ENCODE data around the gene GIT2. TPM values are rescaled to one million over a fixed set of nuclear protein-coding genes. Genes with fewer than 3 reads are reported as not detected.

GIT2 gene
- total and polyA plus RNA-seq, 2 of the 13 experiments (the other 11 are each of a cell fraction or from before 2014, with no cell fraction given): 18.4 to 19.8 TPM

DNA sequence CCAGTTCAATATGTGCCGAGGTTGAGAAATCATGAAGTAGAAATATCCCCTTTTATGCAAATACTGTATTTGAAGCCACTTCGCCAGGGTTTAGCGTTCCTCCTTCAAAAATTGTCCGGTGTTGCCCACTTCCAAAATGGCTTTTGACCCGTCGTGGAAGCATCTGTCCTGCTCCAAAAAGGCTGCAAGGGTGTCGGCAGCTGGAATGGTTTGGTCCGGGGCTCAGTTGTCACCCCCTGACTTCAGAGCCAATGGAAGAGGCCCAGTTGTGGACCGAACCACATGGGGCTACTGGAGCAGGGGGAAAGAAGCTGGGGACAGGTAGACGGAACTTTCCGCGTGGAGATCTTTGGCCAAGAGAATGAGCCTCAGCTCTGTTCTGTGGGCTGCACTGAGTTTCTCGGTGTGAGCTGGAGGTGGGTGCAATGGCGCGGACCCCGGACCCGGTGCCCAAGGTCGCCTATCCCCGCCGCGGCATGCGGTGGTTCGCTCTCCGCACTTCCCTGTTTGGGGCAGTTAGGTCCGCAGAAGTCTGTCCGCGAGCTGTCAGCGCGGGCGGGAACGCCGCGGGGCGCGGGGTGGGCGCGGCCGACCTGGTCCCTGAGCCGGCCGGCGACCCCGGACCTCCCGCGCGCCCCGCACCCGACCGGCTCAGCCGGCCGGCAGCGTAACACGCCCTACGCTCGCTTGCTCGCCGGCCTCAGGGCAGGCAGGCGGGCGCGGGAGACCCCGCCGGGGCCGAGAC lies 2.9 kb upstream of the GIT2 start, which contains the start of gene ANKRD13A (continued):
- TF ChIP-seq, protein P1, sequence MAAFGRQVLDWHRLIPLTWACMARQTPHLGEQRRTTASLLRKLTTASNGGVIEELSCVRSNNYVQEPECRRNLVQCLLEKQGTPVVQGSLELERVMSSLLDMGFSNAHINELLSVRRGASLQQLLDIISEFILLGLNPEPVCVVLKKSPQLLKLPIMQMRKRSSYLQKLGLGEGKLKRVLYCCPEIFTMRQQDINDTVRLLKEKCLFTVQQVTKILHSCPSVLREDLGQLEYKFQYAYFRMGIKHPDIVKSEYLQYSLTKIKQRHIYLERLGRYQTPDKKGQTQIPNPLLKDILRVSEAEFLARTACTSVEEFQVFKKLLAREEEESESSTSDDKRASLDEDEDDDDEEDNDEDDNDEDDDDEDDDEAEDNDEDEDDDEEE (CRISPR knock-in tag; IDR thresholded peaks at IDR 0.05): peak; percentile 68; the same call in 1 of the 2 replicates
- TF ChIP-seq ZNF101 (CRISPR knock-in tag; IDR thresholded peaks at IDR 0.05; ENCODE audit: borderline replicate concordance, low read depth): no peak
- no peak for TF ChIP-seq EED (CRISPR knock-in tag; IDR thresholded peaks at IDR 0.05)
- TF ChIP-seq, protein P2, sequence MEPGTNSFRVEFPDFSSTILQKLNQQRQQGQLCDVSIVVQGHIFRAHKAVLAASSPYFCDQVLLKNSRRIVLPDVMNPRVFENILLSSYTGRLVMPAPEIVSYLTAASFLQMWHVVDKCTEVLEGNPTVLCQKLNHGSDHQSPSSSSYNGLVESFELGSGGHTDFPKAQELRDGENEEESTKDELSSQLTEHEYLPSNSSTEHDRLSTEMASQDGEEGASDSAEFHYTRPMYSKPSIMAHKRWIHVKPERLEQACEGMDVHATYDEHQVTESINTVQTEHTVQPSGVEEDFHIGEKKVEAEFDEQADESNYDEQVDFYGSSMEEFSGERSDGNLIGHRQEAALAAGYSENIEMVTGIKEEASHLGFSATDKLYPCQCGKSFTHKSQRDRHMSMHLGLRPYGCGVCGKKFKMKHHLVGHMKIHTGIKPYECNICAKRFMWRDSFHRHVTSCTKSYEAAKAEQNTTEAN (CRISPR knock-in tag; conservative IDR thresholded peaks at IDR 0.05): no peak; the same call in 1 of the 2 replicates
- TF ChIP-seq, protein P3, sequence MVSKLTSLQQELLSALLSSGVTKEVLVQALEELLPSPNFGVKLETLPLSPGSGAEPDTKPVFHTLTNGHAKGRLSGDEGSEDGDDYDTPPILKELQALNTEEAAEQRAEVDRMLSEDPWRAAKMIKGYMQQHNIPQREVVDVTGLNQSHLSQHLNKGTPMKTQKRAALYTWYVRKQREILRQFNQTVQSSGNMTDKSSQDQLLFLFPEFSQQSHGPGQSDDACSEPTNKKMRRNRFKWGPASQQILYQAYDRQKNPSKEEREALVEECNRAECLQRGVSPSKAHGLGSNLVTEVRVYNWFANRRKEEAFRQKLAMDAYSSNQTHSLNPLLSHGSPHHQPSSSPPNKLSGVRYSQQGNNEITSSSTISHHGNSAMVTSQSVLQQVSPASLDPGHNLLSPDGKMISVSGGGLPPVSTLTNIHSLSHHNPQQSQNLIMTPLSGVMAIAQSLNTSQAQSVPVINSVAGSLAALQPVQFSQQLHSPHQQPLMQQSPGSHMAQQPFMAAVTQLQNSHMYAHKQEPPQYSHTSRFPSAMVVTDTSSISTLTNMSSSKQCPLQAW (CRISPR knock-in tag; IDR thresholded peaks at IDR 0.05): peak; percentile 72
- no peak for TF ChIP-seq PLRG1 (conservative IDR thresholded peaks at IDR 0.05)
- TF ChIP-seq, protein P4, sequence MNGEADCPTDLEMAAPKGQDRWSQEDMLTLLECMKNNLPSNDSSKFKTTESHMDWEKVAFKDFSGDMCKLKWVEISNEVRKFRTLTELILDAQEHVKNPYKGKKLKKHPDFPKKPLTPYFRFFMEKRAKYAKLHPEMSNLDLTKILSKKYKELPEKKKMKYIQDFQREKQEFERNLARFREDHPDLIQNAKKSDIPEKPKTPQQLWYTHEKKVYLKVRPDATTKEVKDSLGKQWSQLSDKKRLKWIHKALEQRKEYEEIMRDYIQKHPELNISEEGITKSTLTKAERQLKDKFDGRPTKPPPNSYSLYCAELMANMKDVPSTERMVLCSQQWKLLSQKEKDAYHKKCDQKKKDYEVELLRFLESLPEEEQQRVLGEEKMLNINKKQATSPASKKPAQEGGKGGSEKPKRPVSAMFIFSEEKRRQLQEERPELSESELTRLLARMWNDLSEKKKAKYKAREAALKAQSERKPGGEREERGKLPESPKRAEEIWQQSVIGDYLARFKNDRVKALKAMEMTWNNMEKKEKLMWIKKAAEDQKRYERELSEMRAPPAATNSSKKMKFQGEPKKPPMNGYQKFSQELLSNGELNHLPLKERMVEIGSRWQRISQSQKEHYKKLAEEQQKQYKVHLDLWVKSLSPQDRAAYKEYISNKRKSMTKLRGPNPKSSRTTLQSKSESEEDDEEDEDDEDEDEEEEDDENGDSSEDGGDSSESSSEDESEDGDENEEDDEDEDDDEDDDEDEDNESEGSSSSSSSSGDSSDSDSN (CRISPR knock-in tag; IDR thresholded peaks at IDR 0.05): peak; percentile 62; the same call in 1 of the 2 replicates
- TF ChIP-seq, protein P5, sequence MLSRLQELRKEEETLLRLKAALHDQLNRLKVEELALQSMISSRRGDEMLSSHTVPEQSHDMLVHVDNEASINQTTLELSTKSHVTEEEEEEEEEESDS (CRISPR knock-in tag; IDR thresholded peaks at IDR 0.05; ENCODE audit: borderline replicate concordance): no peak
- TF ChIP-seq, protein P6, sequence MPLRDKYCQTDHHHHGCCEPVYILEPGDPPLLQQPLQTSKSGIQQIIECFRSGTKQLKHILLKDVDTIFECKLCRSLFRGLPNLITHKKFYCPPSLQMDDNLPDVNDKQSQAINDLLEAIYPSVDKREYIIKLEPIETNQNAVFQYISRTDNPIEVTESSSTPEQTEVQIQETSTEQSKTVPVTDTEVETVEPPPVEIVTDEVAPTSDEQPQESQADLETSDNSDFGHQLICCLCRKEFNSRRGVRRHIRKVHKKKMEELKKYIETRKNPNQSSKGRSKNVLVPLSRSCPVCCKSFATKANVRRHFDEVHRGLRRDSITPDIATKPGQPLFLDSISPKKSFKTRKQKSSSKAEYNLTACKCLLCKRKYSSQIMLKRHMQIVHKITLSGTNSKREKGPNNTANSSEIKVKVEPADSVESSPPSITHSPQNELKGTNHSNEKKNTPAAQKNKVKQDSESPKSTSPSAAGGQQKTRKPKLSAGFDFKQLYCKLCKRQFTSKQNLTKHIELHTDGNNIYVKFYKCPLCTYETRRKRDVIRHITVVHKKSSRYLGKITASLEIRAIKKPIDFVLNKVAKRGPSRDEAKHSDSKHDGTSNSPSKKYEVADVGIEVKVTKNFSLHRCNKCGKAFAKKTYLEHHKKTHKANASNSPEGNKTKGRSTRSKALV (CRISPR knock-in tag; IDR thresholded peaks at IDR 0.05): 0 out of 2 replicates have a peak, but pooled peaks have one; percentile 45
- TF ChIP-seq, protein P7, sequence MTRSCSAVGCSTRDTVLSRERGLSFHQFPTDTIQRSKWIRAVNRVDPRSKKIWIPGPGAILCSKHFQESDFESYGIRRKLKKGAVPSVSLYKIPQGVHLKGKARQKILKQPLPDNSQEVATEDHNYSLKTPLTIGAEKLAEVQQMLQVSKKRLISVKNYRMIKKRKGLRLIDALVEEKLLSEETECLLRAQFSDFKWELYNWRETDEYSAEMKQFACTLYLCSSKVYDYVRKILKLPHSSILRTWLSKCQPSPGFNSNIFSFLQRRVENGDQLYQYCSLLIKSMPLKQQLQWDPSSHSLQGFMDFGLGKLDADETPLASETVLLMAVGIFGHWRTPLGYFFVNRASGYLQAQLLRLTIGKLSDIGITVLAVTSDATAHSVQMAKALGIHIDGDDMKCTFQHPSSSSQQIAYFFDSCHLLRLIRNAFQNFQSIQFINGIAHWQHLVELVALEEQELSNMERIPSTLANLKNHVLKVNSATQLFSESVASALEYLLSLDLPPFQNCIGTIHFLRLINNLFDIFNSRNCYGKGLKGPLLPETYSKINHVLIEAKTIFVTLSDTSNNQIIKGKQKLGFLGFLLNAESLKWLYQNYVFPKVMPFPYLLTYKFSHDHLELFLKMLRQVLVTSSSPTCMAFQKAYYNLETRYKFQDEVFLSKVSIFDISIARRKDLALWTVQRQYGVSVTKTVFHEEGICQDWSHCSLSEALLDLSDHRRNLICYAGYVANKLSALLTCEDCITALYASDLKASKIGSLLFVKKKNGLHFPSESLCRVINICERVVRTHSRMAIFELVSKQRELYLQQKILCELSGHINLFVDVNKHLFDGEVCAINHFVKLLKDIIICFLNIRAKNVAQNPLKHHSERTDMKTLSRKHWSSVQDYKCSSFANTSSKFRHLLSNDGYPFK (CRISPR knock-in tag; IDR thresholded peaks at IDR 0.05; ENCODE audit: borderline replicate concordance): peak; percentile 41; the same call in 1 of the 2 replicates
- TF ChIP-seq PHF5A (CRISPR knock-in tag; IDR thresholded peaks at IDR 0.05; ENCODE audit: low read depth, unreplicated experiment): peak; percentile 44
- TF ChIP-seq POLR2A (IDR thresholded peaks at IDR 0.05; ENCODE audit: insufficient read depth in 1 of 2, low read depth in 2 of 2, low read length in 2 of 2): peak; percentile 77 to 90
- TF ChIP-seq IRX3 (CRISPR knock-in tag; IDR thresholded peaks at IDR 0.05; ENCODE audit: borderline replicate concordance, low read depth): no peak
- peak; percentile 40; the same call in 1 of the 2 replicates for TF ChIP-seq ZNF83 (CRISPR knock-in tag; IDR thresholded peaks at IDR 0.05; ENCODE audit: borderline replicate concordance)
- TF ChIP-seq DR1 (CRISPR knock-in tag; IDR thresholded peaks at IDR 0.05): no peak

Measured in HepG2 (cell line).